GM18505 (cell line): Measurements from ENCODE around the gene RANBP3.

Experiments
- ATAC-seq: cut with Tn5 transposase; IDR thresholded peaks from one replicate; pipeline ENCODE4 v1.9.1; 2021; ENCODE audit not compliant: unreplicated experiment
- POLR2A ChIP-seq: IDR thresholded peaks from 4 replicates; pipeline ENCODE4 v1.6.1; 2011; ENCODE audit warnings: borderline replicate concordance; ENCODE audit not compliant: insufficient read depth, insufficient read length; ENCODE audit errors: extremely low read depth

RANBP3 gene

DNA sequence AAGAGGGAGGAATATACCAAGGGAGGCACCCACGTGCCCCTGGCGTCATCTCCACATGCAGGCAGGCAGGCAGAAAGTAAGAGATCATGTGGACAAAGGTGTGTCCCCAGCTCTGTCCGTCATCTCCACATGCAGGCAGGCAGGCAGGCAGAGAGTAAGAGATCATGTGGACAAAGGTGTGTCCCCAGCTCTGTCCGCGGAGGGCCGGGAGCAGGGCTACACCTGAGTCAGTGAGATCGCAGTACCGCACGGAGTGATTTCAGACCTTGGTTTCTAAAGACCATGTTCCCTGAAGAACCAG is 41.7 kb downstream of the RANBP3 start:
- no peak for ATAC-seq
- no peak for TF ChIP-seq POLR2A

- ATAC-seq = no peak
- TF ChIP-seq POLR2A = no peak
These were observed 42.3 kb downstream of the RANBP3 start for GRCh38 chr19:5935473-5936291.

- no peak for TF ChIP-seq POLR2A
- ATAC-seq = no peak
These were observed 43.0 kb downstream of the RANBP3 start for GRCh38 chr19:5934774-5935472.

DNA sequence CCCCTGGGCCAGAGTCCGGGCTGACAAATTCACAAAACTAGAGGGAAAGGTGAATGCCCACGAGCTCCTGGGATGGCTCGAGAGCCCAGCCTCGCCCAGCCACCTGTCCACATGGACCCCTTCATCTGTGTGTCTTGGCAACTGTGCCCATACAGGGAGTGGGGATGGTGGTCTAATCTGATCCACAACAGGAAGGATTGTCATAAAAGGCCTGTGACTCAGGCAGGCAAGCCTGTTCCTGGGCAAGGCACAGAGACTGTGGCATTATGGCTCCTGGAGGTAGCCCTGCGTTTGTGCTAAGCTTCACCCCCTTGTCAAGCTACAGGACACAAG is 43.9 kb downstream of the RANBP3 start:
- ATAC-seq = no peak
- TF ChIP-seq POLR2A = no peak

- no peak for TF ChIP-seq POLR2A
- no peak for ATAC-seq
These were observed 44.4 kb downstream of the RANBP3 start for GRCh38 chr19:5933391-5934068.

GRCh38 chr19:5932609-5933262 is 45.2 kb downstream of the RANBP3 start:
- no peak for ATAC-seq
- TF ChIP-seq POLR2A = no peak

GRCh38 chr19:5932146-5932545 is 45.8 kb downstream of the RANBP3 start:
- TF ChIP-seq POLR2A = no peak
- ATAC-seq = no peak

DNA sequence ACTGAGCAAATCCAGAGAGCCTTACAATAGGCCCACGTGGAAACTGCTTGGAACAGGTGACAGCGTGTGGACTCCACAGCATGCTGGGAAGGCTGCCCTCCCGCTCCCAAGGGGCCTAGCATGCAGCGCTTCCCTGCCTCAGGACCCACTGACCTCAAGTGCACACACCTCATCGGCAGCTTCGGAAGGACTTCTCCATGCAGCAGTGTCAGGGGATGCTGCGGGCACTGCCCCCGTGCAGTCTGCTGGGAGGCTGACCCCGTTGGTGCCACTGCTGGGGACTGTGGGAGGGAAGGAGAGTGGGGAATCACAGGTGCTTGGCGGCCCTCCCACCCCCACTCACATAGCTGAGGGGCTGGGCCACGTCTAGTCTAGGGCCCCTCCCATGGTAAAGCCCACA is 46.7 kb downstream of the RANBP3 start:
- no peak for TF ChIP-seq POLR2A
- no peak for ATAC-seq

DNA sequence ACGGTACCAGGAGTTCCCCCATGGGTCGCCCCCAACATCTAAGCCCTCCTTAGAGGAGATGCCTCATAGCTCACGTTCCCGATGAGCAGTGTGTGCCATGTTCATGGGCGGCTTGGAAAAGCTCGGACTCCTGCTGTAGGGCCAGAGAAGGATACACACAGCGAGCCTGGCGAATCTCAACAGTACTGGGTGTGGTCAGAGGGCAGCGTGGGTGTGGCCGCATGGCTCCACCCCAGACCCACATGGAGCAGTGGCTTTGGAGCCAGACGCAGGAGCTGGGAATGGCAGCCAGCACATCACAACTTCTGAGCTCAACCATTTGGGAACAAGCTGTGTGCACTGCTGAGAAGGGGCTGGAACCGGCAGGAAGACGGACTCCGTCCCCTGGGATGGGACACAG is 48.3 kb downstream of the RANBP3 start:
- TF ChIP-seq POLR2A = no peak
- ATAC-seq = no peak

DNA sequence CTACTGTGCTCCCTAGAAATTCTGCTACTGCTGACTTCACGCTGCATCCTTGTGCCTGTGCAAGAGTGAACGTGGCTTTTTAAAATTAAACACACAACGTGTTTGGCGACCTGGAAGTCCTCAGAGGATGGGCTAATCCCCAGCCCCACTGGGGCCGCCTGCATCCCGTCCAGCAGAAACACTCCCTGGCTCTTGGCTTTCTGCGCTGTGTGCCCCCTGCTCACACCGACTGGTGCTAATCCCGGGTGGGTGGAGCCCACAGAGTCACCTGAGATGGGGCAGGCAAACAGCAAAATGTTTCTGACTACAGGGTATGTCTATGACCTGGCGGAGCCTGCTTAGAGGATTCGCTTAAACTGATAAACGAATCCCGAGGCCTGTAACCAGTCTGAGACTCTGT is 48.8 kb downstream of the RANBP3 start:
- TF ChIP-seq POLR2A = no peak
- ATAC-seq = no peak

- no peak for ATAC-seq
- no peak for TF ChIP-seq POLR2A
These were observed 50.5 kb downstream of the RANBP3 start for GRCh38 chr19:5927441-5927821.

DNA sequence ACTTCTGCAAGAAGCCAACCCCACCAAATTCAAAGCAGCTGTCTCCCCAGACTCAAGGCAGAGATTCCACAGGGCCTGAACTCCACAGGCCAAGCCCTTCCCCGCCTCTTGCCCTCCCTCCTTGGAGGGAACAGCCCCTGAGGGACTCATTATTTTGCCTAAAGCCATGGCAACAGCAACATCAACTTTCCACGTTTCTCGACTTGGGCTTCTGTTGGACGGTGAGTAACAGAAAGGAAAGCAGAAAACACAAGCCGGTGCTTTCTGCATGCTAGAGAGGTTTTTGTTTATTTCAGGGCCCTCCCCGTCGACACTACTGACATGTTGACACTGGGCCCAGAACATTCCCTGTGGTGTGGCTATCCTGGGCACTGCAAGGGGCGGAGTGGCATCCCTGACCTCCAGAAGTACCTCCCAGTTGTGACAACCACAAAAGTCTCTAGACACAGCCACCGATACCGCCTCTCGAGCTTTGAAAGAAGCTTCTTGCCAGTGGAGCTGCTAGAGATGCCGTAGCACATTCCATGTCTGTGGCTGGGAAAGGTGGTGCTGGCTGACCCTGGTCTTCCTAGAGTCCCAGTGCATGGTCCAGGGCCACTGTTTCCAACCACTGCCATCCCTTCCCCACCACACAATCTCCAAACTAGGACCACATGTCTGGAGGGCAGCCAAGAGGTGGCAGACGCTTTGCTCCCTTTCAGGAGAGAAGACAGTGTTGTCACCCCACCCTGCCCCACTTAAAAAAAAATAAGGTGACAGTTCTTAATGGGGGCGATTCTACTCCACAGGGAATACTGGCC is 51.1 kb downstream of the RANBP3 start:
- no peak for ATAC-seq

More for the DNA sequence above, 51.1 kb downstream of the RANBP3 start:
- no peak for TF ChIP-seq POLR2A
